Caco-2 (cell line): ENCODE measurements around the gene FHIT. TPM values are rescaled to one million over a fixed set of nuclear protein-coding genes. Genes with fewer than 3 reads are reported as not detected.

Source experiments
- BruUV-seq: library from RNA; stranded (reverse); fragments of 400-500 nt; replicated peaks from 2 replicates; lab custom pipeline; 2021; lab: Mats Ljungman, UMichigan
- CTCF ChIA-PET: fragments of 300-600 bp; sonication (Branson Sonifier 250); formaldehyde crosslinking; loops from one replicate; lab custom pipeline; 2022; ENCODE audit warnings: antibody characterized with exemption; lab: Charles Lee
- POLR2A ChIA-PET: fragments of 300-600 bp; sonication (Branson Sonifier 250); formaldehyde crosslinking; loops from one replicate; lab custom pipeline; 2022; ENCODE audit warnings: antibody characterized with exemption; lab: Charles Lee
- DNase-seq, 2 experiments: peaks; one replicate each; pipeline versions ENCODE4 v3.0.0 to v3.0.0-alpha.2; 2020 to 2022
- H3K27me3 ChIP-seq: replicated peaks from 2 replicates; pipeline ENCODE4 v1.6.0; 2011; ENCODE audit warnings: low read length; ENCODE audit not compliant: control insufficient read depth, insufficient read depth
- H3K36me3 ChIP-seq: 2 replicates; pipeline ENCODE4 v1.5.1; 2011; ENCODE audit warnings: low read length; ENCODE audit not compliant: control insufficient read depth, insufficient read depth
- H3K4me1 ChIP-seq: fragments of 250-450 bp; sonication (Bioruptor Pico); 2 replicates; pipeline ENCODE4 v1.5.1; 2020; ENCODE audit warnings: mild to moderate bottlenecking
- H3K4me3 ChIP-seq: 2 replicates; pipeline ENCODE4 v1.5.1; 2011; ENCODE audit warnings: low read depth, mild to moderate bottlenecking, control low read depth, low read length
- H3K9me3 ChIP-seq: fragments of 250-450 bp; sonication (Bioruptor Pico); 2 replicates; pipeline ENCODE4 v1.5.1; 2020; ENCODE audit warnings: mild to moderate bottlenecking, moderate library complexity
- H3K27ac Mint-ChIP-seq: one replicate; pipeline ENCODE4 v1.8.0; 2022; ENCODE audit warnings: mixed read lengths; ENCODE audit not compliant: unreplicated experiment
- H3K27me3 Mint-ChIP-seq: one replicate; pipeline ENCODE4 v1.8.0; 2022; ENCODE audit warnings: mixed read lengths; ENCODE audit not compliant: insufficient read depth, unreplicated experiment
- H3K36me3 Mint-ChIP-seq: one replicate; pipeline ENCODE4 v1.8.0; 2022; ENCODE audit warnings: mild to moderate bottlenecking, mixed read lengths; ENCODE audit not compliant: insufficient read depth, unreplicated experiment
- H3K4me1 Mint-ChIP-seq: one replicate; pipeline ENCODE4 v1.8.0; 2022; ENCODE audit warnings: low read depth, mixed read lengths; ENCODE audit not compliant: unreplicated experiment
- H3K4me3 Mint-ChIP-seq: one replicate; pipeline ENCODE4 v1.8.0; 2022; ENCODE audit warnings: mild to moderate bottlenecking, moderate library complexity, mixed read lengths; ENCODE audit not compliant: unreplicated experiment
- H3K9me3 Mint-ChIP-seq: one replicate; pipeline ENCODE4 v1.8.0; 2022; ENCODE audit warnings: mixed read lengths; ENCODE audit not compliant: unreplicated experiment
- intact Hi-C: fragments of 100-400 bp; cut with micrococcal nuclease; formaldehyde crosslinking; loops from one replicate; pipeline ENCODE4 v1.10.0; 2022; ENCODE audit not compliant: unreplicated experiment
- total RNA-seq: library from RNA; stranded (reverse); gene quantifications from 2 replicates; pipeline ENCODE4 v1.2.3, GENCODE V29; 2022
- TF ChIP-seq, protein P1 (sequence below), 2 experiments: fragments of 200-600 bp in 1 of 2; IDR thresholded peaks; 1 replicate in 1 of 2; 2 replicates in 1 of 2; pipeline versions ENCODE4 v1.5.1 to v1.8.0; 2011 to 2022; ENCODE audit warnings: antibody characterized with exemption in 1 of 2, control low read depth in 1 of 2, inconsistent platforms in 1 of 2, low read depth in 1 of 2, low read length in 1 of 2, mild to moderate bottlenecking in 1 of 2, moderate library complexity in 1 of 2; ENCODE audit not compliant: insufficient read depth in 1 of 2, severe bottlenecking in 1 of 2, unreplicated experiment in 1 of 2

FHIT gene
- total RNA-seq, 1 experiment from 2014 or later, result 8.3 TPM

DNA sequence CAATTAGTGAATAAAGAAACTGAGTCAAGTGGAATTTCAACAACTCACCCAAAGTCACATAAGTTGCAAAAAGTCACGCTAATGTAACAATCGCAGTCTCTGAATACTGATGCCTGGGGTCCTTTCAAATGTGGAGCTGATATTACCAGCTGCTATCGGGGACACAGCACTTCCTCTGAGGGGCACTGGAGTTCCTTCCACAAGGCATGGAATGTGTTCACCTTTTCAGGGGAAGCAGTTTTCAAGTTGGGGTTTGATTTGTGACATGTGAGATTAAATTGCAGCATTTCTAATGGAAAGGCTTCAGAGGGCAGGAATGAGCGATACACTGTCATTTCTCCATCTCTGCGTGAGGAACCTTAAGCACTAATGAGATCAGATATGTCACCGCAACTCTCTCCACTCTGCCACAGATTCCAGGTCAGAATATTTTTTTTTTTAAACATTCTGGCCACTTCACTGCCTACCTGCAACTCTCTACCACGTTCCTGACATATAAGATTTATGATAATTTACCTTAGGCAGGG lies 1394.3 kb downstream of the FHIT start:
- H3K27ac Mint-ChIP-seq, result no peak overlapping the region
- Histone ChIP-seq H3K27me3 (no peaks in the 10 kb centered on the region; the same call in 1 of the 2 replicates), H3K36me3 (no peaks in the 10 kb centered on the region), H3K4me1 (no peaks in the 10 kb centered on the region), H3K4me3 (no peak overlapping the region), H3K9me3 (no peaks in the 10 kb centered on the region)
- H3K9me3 Mint-ChIP-seq, result no peaks in the 10 kb centered on the region
- H3K27me3 Mint-ChIP-seq, result peaks cover 4% of the 10 kb centered on the region
- intact Hi-C loops, result loop anchor here (1.0 to 5.0 kb wide), 4 partner anchors 197 to 863 kb away; no protein-coding TSS in a partner anchor
- H3K4me1 Mint-ChIP-seq, result no peaks in the 10 kb centered on the region
- H3K36me3 Mint-ChIP-seq, result no peaks in the 10 kb centered on the region
- no peak overlapping the region for H3K4me3 Mint-ChIP-seq
- POLR2A ChIA-PET, result no interaction called here
- CTCF ChIA-PET, result interaction anchor here (0.6 to 1.9 kb wide), 9 partner anchors 10 to 644 kb away, joined by 3 to 35 read pairs (median 5); no protein-coding TSS in a partner anchor
- BruUV-seq, result no TSS peak
- TF ChIP-seq, protein P1, sequence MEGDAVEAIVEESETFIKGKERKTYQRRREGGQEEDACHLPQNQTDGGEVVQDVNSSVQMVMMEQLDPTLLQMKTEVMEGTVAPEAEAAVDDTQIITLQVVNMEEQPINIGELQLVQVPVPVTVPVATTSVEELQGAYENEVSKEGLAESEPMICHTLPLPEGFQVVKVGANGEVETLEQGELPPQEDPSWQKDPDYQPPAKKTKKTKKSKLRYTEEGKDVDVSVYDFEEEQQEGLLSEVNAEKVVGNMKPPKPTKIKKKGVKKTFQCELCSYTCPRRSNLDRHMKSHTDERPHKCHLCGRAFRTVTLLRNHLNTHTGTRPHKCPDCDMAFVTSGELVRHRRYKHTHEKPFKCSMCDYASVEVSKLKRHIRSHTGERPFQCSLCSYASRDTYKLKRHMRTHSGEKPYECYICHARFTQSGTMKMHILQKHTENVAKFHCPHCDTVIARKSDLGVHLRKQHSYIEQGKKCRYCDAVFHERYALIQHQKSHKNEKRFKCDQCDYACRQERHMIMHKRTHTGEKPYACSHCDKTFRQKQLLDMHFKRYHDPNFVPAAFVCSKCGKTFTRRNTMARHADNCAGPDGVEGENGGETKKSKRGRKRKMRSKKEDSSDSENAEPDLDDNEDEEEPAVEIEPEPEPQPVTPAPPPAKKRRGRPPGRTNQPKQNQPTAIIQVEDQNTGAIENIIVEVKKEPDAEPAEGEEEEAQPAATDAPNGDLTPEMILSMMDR (IDR thresholded peaks at IDR 0.05; ENCODE audit: insufficient read depth in 1 of 2, low read depth in 1 of 2, low read length in 1 of 2, severe bottlenecking in 1 of 2, unreplicated experiment in 1 of 2), result no peak
- DNase-seq, result no peak

DNA sequence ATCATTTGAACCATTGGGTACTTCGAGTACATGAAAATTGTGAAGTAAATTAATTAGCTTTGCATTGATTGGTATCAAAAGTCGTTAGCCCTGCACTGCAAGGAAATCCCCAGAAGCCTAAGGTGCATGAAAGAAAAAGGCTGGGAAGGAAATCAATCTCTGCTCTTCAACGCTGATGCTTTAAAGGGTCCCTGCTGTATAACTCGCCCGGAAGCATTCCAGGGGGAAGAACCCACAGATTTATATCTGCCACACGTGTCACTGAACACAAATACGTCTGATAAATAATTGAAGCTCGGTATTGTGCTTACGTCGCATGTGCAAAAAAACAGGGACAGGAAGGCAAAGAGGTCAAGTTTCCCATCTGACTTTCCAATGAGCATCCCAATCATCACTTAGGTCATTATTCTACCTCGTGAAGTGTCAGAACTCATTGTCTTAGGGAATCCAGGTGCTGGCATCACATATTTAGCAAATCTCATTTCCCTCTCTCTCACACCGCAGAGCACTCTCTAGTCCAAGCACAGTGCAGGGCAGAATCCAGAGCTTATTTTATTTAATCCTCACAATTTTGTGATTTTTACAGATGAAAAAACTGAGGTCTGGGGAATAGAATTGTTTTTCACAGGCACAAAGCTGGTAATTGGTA lies 1397.1 kb downstream of the FHIT start:
- Mint-ChIP-seq H3K4me1 (no peaks in the 10 kb centered on the region), H3K27me3 (peaks cover 4% of the 10 kb centered on the region), H3K27ac (no peak overlapping the region), H3K4me3 (no peak overlapping the region), H3K9me3 (no peaks in the 10 kb centered on the region), H3K36me3 (no peaks in the 10 kb centered on the region)
- ChIA-PET POLR2A (no interaction called here), CTCF (no interaction called here)
- H3K4me1 ChIP-seq, result no peaks in the 10 kb centered on the region
- intact Hi-C loops, result no loop called here
- TF ChIP-seq, protein P1 (IDR thresholded peaks at IDR 0.05; ENCODE audit: insufficient read depth in 1 of 2, low read depth in 1 of 2, low read length in 1 of 2, severe bottlenecking in 1 of 2, unreplicated experiment in 1 of 2), result no peak
- no peaks in the 10 kb centered on the region for H3K36me3 ChIP-seq
- H3K27me3 ChIP-seq, result no peaks in the 10 kb centered on the region; the same call in 1 of the 2 replicates
- no TSS peak for BruUV-seq
- DNase-seq, result no peak
- no peaks in the 10 kb centered on the region for H3K9me3 ChIP-seq
- H3K4me3 ChIP-seq, result no peak overlapping the region

GRCh38 chr3:59850417-59850816 lies 1400.8 kb downstream of the FHIT start:
- Histone ChIP-seq H3K9me3 (no peaks in the 10 kb centered on the region), H3K4me3 (no peak overlapping the region), H3K27me3 (no peaks in the 10 kb centered on the region; the same call in 1 of the 2 replicates), H3K36me3 (no peaks in the 10 kb centered on the region), H3K4me1 (no peaks in the 10 kb centered on the region)
- no peak overlapping the region for H3K27ac Mint-ChIP-seq
- no peak for DNase-seq
- H3K36me3 Mint-ChIP-seq, result no peaks in the 10 kb centered on the region
- intact Hi-C loops, result no loop called here
- BruUV-seq, result no TSS peak
- TF ChIP-seq, protein P1 (IDR thresholded peaks at IDR 0.05; ENCODE audit: insufficient read depth in 1 of 2, low read depth in 1 of 2, low read length in 1 of 2, severe bottlenecking in 1 of 2, unreplicated experiment in 1 of 2), result no peak
- no peak overlapping the region for H3K4me3 Mint-ChIP-seq
- H3K4me1 Mint-ChIP-seq, result no peaks in the 10 kb centered on the region
- ChIA-PET POLR2A (no interaction called here), CTCF (no interaction called here)
- H3K9me3 Mint-ChIP-seq, result no peaks in the 10 kb centered on the region
- peaks cover 5% of the 10 kb centered on the region for H3K27me3 Mint-ChIP-seq
